ENCODE measurements around the gene PFDN2.

The PFDN2 gene

GRCh38 chr1:161165742-161166668, 48.2 kb upstream of the PFDN2 start, which contains the start of gene PPOX (continued):
- TF ChIP-seq ZNF449 (tag by site-specific recombination; IDR thresholded peaks at IDR 0.05) (no peak), PRDM4 (tag by site-specific recombination; IDR thresholded peaks at IDR 0.05) (0 out of 2 replicates have a peak, but pooled peaks have one; percentile 4), KLF17 (tag by site-specific recombination; IDR thresholded peaks at IDR 0.05) (peak; percentile 49; the same call in 1 of the 2 replicates), KLF1 (tag by site-specific recombination; IDR thresholded peaks at IDR 0.05) (peak; percentile 65), EGR2 (tag by site-specific recombination; IDR thresholded peaks at IDR 0.05; ENCODE audit: low read depth) (peak; percentile 87), ZNF2 (tag by site-specific recombination; IDR thresholded peaks at IDR 0.05) (no peak; the same call in none of the 2 replicates), PRDM10 (tag by site-specific recombination; IDR thresholded peaks at IDR 0.05) (peak; percentile 99), ZFHX2 (tag by site-specific recombination; conservative IDR thresholded peaks at IDR 0.05) (peak; percentile 86), KLF8 (tag by site-specific recombination; IDR thresholded peaks at IDR 0.05) (peak; percentile 59), HOXD13 (CRISPR knock-in tag; IDR thresholded peaks at IDR 0.05; ENCODE audit: borderline replicate concordance) (no peak), ZNF707 (tag by site-specific recombination; IDR thresholded peaks at IDR 0.05) (no peak), ELK4 (IDR thresholded peaks at IDR 0.05; ENCODE audit: borderline replicate concordance, low read depth, low read length) (no peak), GLIS1 (tag by site-specific recombination; IDR thresholded peaks at IDR 0.05) (0 out of 2 replicates have a peak, but pooled peaks have one; percentile 8), INSM2 (tag by site-specific recombination; IDR thresholded peaks at IDR 0.05) (no peak), ZNF132 (tag by site-specific recombination; IDR thresholded peaks at IDR 0.05; ENCODE audit: borderline replicate concordance) (no peak), ZNF169 (tag by site-specific recombination; IDR thresholded peaks at IDR 0.05) (no peak), ZNF529 (tag by site-specific recombination; IDR thresholded peaks at IDR 0.05; ENCODE audit: insufficient replicate concordance) (no peak), ZNF623 (tag by site-specific recombination; IDR thresholded peaks at IDR 0.05) (no peak), ZNF112 (tag by site-specific recombination; IDR thresholded peaks at IDR 0.05) (no peak), ZFP3 (tag by site-specific recombination; IDR thresholded peaks at IDR 0.05; ENCODE audit: low read depth) (no peak), ZNF416 (tag by site-specific recombination; IDR thresholded peaks at IDR 0.05) (no peak), ZNF561 (tag by site-specific recombination; IDR thresholded peaks at IDR 0.05; ENCODE audit: borderline replicate concordance) (no peak), ZNF157 (tag by site-specific recombination; IDR thresholded peaks at IDR 0.05) (no peak), YY2 (tag by site-specific recombination; IDR thresholded peaks at IDR 0.05) (no peak), KLF16 (tag by site-specific recombination; IDR thresholded peaks at IDR 0.05) (peak; percentile 95), ZXDB (tag by site-specific recombination; IDR thresholded peaks at IDR 0.05) (peak; percentile 66), ZNF302 (tag by site-specific recombination; IDR thresholded peaks at IDR 0.05; ENCODE audit: low read depth) (no peak)

Measured in HEK293 (cell line).